ENCODE measurements around the gene ARTN.
A peak's percentile ranks its signal among the peaks of the same experiment; 100 is the strongest.

The ARTN gene

GRCh38 chr1:43975249-43975961 lies 41.8 kb downstream of the ARTN start:
- Histone ChIP-seq H3K36me3 (ENCODE audit: low read depth) (peaks cover 21% of the 10 kb centered on the region), H3K27ac (ENCODE audit: poor library complexity, severe bottlenecking) (peak overlapping the region; percentile 63), H3K4me1 (ENCODE audit: insufficient read depth, poor library complexity, severe bottlenecking) (no peaks in the 10 kb centered on the region), H3K4me3 (ENCODE audit: severe bottlenecking) (peak overlapping the region; percentile 95), H3K27me3 (ENCODE audit: insufficient read depth, poor library complexity, severe bottlenecking) (no peaks in the 10 kb centered on the region), H3K9me3 (ENCODE audit: severe bottlenecking) (no peaks in the 10 kb centered on the region)
- no peak for TF ChIP-seq CTCF (IDR thresholded peaks at IDR 0.05; ENCODE audit: poor library complexity, severe bottlenecking)
- DNase-seq (ENCODE audit: low spot score) (no peak), ATAC-seq (ENCODE audit: low read depth) (peak; percentile 1; the same call in 2 of the 3 replicates)

GRCh38 chr1:43976045-43976444 lies 42.4 kb downstream of the ARTN start:
- Histone ChIP-seq H3K27me3 (ENCODE audit: insufficient read depth, poor library complexity, severe bottlenecking) (no peaks in the 10 kb centered on the region), H3K4me1 (ENCODE audit: insufficient read depth, poor library complexity, severe bottlenecking) (peaks cover 5% of the 10 kb centered on the region), H3K9me3 (ENCODE audit: severe bottlenecking) (no peaks in the 10 kb centered on the region), H3K4me3 (ENCODE audit: severe bottlenecking) (peak overlapping the region; percentile 95), H3K27ac (ENCODE audit: poor library complexity, severe bottlenecking) (peak overlapping the region; percentile 63), H3K36me3 (ENCODE audit: low read depth) (peaks cover 21% of the 10 kb centered on the region)
- TF ChIP-seq CTCF (IDR thresholded peaks at IDR 0.05; ENCODE audit: poor library complexity, severe bottlenecking): no peak
- DNase-seq (ENCODE audit: low spot score) (no peak), ATAC-seq (ENCODE audit: low read depth) (no peak)

- no peak for TF ChIP-seq CTCF (IDR thresholded peaks at IDR 0.05; ENCODE audit: poor library complexity, severe bottlenecking)
- DNase-seq (ENCODE audit: low spot score) (no peak), ATAC-seq (ENCODE audit: low read depth) (no peak)
- no peaks in the 10 kb centered on the region for H3K27me3 ChIP-seq (ENCODE audit: insufficient read depth, poor library complexity, severe bottlenecking)
- no peak overlapping the region for H3K27ac ChIP-seq (ENCODE audit: poor library complexity, severe bottlenecking)
- peaks cover 29% of the 10 kb centered on the region for H3K36me3 ChIP-seq (ENCODE audit: low read depth)
- peaks cover 10% of the 10 kb centered on the region for H3K4me1 ChIP-seq (ENCODE audit: insufficient read depth, poor library complexity, severe bottlenecking)
- no peaks in the 10 kb centered on the region for H3K9me3 ChIP-seq (ENCODE audit: severe bottlenecking)
- H3K4me3 ChIP-seq (ENCODE audit: severe bottlenecking): no peak overlapping the region
These were observed 43.3 kb downstream of the ARTN start for GRCh38 chr1:43976890-43977289.

DNA sequence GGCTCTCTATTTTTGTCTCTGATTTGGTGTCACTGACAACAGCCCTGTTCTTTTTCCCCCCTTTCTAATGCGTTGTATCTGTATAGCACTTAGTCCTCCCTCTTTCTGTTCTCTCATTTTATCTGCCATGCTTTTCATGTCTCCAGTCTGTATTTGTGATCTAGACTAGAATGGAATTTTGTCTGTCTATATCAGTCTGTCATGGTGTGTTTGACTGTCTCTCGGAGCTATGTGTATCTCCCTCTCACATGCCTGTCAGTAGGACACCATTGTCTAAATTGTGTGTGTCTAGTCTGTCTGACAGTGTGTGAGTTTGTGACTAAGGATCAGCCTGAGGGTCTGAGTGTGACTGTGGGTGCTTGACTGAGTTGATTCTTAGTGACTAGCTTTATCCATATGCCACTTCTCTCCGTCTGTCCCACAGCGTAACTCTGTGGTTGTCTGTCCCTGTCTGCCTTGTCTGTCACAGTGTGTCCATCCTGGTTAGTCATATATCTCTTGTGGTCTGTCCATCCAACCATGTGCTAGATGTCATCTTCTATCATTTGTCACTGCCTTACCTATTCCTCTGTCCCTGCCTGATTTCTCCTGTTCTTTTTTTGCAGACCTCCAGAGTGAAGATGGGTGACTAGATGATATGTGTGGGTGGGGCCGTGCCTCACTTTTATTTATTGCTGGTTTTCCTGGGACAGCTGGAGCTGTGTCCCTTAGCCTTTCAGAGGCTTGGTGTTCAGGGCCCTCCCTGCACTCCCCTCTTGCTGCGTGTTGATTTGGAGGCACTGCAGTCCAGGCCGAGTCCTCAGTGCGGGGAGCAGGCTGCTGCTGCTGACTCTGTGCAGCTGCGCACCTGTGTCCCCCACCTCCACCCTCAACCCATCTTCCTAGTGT lies 44.0 kb downstream of the ARTN start:
- no peak for TF ChIP-seq CTCF (IDR thresholded peaks at IDR 0.05; ENCODE audit: poor library complexity, severe bottlenecking)
- H3K4me3 ChIP-seq (ENCODE audit: severe bottlenecking): no peak overlapping the region
- DNase-seq (ENCODE audit: low spot score): no peak
- H3K27me3 ChIP-seq (ENCODE audit: insufficient read depth, poor library complexity, severe bottlenecking): no peaks in the 10 kb centered on the region
- ATAC-seq (ENCODE audit: low read depth): no peak
- peaks cover 32% of the 10 kb centered on the region for H3K36me3 ChIP-seq (ENCODE audit: low read depth)
- H3K27ac ChIP-seq (ENCODE audit: poor library complexity, severe bottlenecking): peak overlapping the region; percentile 91
- H3K9me3 ChIP-seq (ENCODE audit: severe bottlenecking): no peaks in the 10 kb centered on the region
- H3K4me1 ChIP-seq (ENCODE audit: insufficient read depth, poor library complexity, severe bottlenecking): peaks cover 10% of the 10 kb centered on the region

All from RWPE2 (cell line).